HT-29 (cell line): ENCODE results near the gene CAMTA2. TPM values are rescaled to one million over a fixed set of nuclear protein-coding genes. Genes with fewer than 3 reads are reported as not detected.
A peak's percentile ranks its signal among the peaks of the same experiment; 100 is the strongest.

Source experiments
- DNase-seq: peaks from one replicate; pipeline ENCODE4 v3.0.0-alpha.2; 2015; ENCODE audit warnings: low spot score
- total RNA-seq: library from RNA; depleted of rRNA; stranded (reverse); fragments of >200 nt; shearing (Covaris generic); gene quantifications from 2 replicates; pipeline ENCODE4 v1.2.3, GENCODE V29; 2014

The CAMTA2 gene
- total RNA-seq, 1 experiment from 2014 or later = 7.3 TPM

DNA sequence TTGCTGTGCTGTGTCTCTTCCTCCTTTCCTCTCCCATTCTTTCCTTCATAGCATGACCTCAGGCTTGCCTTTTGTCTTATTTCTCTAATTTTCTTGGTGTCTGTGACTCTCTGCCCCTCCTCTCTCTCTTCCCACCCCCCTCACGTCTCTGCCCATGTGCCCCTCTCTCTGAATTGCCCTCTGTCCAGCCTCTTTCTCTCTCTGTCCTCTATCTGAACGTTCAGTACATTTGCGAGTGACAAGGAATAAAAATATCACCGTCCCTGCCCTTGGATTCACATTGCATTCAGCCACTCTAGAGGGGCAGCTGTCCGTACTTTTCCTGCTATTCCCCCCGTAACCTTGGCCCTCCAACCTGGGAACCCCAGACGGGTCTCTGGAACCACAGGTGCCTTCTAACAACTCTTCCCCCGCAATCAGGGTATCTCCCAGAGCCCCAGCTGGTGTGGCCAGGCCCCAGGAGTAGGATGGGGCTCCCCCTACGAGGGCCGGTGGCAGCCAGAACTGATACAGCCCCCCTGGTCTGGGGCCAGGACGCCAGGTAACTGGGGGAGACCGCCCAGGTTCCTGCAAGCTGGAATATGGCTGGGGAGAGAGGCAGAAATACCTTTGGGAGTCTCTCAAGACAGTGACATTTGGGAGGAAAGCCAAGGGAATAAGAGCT lies 12.1 kb upstream of the CAMTA2 start:
- DNase-seq = no peak

DNA sequence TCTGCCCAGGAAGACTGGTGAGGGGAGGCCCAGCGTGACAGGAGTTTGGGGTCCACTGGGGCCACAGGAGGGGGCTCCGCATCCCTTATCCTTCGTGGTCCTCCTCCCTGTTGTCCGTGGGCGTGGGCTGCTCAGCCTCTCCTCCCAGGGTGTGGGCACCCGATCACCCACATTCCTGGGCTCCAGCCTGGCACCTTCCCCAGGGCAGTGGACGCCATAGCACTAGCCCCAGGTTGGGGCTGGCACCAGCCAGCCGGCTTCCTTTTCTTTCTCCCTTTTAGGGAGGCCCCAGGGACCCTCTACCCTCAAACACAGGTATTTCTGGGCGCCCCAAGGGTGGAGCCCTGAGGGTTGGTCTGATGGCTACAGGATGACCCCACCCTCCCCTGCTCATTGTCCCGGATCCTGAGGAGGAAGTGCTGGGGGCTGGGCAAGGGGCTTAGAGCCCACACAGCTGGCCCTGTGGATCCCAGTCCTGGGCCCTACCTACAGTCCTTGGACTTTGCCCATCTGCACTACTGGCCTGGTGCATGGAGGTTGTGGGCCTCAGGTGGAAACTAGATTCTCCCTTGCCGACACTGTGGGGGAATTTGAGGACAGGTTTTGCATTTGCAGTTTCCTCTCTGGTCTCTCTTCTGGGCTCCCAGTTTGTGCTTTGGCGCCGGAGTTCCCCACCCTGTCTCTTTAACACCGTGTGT lies 11.4 kb upstream of the CAMTA2 start:
- peak; percentile 8 for DNase-seq

DNA sequence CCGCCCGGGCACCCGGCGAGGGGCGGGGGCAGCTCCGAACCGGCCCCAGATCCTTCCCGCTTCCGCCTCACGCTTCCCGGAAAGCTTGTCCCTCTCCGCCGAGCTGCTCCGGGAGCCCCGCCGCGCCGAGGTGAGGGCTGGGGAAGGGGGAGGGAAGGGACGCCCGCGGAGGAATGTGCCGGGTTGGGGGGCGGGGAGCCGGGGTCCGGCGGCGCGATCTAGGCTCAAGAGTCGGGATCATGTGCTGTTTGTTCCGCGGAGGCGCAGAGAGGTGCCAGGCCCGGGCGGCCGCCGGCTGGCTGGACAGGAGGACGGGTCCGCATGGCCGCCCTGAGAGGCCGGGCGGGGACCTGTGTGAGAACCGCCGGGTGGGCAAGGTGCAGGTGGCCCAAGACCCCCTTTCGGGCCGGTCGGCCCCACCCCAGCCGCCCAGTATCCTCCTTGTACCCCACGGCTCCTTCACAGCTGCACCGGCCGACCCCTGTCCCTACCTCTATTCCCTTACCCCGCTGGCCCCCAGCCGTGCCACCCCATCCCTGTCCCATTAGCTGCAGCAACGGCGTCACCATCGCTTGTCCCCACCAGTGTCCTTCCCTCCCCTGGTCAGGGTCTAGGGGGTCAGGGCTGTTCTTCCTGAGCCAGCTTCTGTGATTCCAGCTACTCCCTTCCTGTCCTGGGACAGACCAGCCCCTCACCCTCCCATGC lies 10.7 kb upstream of the CAMTA2 start:
- peak; percentile 21 for DNase-seq

DNA sequence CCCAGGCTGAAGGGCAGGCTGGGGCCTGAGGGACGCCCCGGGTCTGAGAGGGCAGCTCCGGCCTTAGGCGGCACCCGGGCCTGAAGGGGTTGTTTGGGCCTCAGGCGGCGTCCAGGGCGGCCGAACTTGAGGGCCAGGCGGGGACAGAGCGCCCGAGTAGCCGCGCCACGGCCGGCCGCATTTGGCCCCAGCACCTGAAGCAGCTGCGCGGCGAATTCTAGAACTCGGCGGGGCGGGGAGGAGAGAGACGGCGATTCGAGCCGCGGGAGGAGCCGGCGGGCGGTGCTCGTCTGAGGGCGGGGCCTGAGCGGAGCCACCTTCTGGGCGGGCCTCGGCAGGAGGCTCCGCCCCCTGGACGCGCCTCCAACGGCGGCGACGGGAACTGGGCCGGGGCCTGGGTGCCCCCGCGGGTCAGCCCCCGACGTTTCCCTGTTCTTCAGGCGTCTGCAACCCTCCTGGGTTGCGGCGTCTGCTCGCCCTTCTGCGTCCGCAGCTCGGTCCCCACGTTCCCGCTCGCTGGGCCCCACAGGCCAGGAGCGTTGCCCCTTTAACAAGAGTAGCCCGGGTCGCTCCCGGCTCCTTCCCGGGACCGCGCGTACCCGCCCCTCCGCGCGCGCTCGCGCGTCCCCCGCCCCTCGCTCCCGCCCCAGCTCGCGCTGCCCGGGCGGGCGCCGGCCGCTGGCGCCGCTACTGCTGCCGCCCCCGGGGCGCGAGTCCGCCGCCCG lies 10.0 kb upstream of the CAMTA2 start, which contains the start of the genes INCA1 and KIF1C:
INCA1 (minus strand) TSS at position 221 of the 725 bp plus-strand sequence. CDS start 3,085 bp downstream, outside the sequence.
KIF1C (plus strand) TSS at position 649 of the 725 bp plus-strand sequence. CDS start 2,297 bp downstream, outside the sequence.
- DNase-seq = peak; percentile 85

DNA sequence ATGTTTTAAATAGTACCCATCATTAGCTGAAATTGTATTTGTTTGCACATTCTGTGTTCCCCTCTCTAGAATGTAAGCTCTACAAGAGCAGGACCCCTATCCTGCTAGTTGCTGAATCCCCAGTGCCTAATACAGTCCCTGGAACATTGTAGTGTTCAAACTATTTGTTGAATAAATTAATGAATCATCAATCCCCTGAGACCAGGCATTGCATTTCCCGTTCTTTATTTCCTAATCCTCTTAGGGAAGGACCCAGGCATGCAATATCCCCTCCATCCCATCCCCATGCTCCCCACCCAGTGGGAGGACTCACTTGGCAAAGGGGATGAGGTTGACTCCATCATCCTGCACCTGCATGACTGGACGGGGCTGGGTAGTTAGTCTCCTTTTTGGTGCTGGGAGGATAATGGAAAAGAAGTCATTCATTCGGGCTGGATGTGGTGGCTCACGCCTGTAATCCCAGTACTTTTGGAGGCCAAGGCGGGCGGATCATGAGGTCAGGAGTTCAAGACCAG lies 6.7 kb upstream of the CAMTA2 start:
- no peak for DNase-seq

DNA sequence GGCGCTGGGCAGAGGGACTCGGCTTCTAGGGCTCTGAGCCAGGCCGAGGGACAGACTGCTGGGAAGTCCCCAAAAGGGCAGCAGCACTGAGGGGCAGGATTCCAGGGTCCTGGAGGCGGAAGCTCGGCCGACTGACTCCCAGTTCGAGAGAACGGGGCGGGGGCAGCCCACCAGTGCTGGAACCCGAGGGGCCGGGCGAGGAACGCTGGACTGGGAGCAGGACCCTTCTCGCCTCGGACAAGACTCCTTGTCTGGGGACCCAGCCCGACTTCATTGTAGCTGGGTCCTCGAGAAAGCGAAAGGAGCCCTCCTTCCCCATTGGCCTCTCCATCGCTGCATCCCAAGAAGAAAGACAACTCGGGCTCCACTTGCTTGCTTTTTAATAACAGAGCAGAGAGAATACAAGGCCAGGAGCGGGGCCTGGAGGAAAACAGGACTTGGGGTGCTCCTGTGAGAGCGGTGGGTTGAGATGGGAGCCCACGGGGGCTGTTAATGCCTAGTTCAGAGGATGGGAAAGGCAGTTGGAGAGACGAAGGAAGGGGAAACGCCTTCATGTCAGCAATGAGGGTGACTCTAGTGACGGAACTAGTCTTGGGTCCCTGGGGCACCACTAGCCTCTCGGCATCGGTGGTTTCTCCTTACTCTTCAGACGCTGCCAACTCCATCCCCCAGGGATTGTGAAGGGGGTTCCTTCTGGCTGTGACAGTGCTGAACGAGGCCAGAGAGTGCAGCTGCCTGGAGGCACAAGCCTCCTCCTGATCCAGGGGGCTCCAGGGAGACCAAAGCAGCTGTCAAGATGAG lies 492 bp upstream of the CAMTA2 start:
- DNase-seq = no peak

DNA sequence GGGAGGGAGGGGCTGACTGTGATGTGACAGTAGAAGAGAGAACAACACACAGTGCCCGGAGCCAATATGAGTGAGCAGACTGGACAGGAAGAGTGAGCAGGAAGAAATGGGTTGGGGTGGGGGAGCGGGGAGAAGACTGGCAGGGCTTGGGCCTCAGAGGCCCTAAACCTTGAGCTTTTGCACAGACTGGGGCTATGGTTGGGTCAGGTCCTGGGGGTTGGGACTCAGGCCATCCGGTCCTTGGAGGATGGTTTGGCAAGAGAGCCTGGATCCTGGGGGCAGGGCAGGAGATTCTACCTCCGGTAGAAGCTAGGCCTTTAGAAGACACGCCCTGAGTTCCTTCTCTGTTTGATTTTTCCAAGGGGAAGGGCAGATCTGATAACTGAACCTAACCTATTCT lies 1.1 kb downstream of the CAMTA2 start:
- DNase-seq = peak; percentile 15

DNA sequence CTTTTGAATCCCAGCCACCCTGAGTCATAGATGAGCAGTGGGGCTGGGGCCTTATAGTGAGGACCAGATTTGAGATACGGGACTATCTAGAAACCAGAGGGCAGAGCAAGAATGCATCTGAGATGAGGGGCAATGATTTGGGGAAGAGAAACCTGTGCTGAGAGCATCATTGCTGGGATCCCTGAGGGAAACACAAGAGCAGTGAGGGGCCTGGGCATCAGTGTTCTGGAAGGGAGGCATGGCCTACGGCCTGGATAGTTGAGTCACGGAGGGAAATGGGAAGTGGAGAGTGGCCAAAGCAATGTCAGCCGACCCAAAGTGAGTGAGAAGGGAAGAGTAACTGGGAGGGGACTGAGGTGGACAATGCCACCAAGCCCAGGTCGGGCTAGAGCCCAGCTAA lies 5.2 kb downstream of the CAMTA2 start:
- no peak for DNase-seq

DNA sequence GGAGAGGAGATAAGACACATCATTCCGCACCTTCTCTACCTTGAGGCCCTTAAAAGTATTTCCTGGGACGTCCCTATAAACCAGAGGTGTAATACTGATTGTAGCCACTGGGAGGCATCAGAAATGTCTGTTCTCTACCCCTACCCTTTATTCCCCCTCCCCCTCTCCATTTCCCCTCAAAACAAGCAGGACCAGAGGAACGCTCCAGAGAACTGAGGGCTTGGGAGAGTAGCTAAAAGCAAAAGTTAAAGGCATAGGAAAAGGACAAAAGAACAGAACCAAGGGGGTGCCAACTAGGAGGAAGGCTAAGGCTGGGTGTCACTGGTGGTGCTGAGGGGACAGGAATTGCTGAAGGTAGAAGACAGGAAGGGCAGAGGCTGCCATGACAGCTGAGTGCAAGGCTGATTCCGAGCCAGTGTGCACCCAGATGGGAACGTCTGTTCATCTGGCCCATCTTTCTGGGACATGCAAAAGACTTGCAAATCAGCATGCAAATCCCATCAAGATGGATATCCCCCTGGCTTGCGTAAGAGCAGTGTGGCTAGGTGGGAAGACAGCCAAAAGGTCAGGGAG lies 6.7 kb downstream of the CAMTA2 start:
- peak; percentile 64 for DNase-seq

DNA sequence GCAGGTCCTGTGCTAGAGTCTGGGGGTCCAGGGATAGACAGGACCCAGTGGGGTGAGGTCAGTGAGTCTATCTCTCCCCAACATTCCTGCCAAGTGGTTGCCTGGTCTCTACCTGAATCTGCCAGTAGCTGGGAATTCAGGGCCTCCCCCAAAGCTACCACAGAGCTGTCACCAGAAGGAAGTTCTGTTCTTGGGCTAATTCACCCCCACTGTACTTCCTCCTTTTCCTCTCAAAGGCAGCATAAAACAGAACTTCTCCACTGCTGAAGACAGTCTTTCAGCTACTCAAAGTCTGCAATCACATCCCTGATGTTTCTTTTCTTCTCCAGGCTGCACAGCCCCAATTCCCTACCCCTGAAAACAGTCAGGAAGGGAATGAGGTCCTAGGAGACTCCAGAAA lies 8.7 kb downstream of the CAMTA2 start:
- no peak for DNase-seq

DNA sequence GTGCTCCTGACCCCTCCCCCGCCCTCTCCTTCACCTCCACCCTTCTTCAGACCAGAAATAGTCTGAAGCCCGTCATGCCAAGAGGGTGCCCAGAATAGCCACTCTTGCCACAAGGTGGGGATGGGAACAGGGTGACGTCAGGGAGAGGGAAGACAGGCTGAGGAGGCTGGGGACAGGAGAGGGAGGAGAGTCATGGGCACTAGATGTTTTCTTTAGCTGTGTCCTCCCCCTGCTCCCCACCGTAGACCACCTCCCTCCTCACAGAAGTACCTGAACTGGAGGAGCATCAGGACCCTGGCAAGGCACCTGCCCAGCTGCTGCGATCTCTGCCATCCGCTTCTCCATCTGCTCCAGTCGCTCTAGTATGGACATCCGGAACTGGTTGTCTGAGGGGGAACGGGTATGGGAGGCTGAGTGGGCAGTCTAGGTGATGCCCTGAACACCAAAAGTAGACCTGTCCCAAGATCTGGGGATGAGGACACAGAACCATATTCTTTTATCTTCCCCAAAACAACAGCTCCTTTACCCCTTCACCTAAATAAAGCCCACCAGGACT lies 13.3 kb downstream of the CAMTA2 start:
- DNase-seq = no peak

DNA sequence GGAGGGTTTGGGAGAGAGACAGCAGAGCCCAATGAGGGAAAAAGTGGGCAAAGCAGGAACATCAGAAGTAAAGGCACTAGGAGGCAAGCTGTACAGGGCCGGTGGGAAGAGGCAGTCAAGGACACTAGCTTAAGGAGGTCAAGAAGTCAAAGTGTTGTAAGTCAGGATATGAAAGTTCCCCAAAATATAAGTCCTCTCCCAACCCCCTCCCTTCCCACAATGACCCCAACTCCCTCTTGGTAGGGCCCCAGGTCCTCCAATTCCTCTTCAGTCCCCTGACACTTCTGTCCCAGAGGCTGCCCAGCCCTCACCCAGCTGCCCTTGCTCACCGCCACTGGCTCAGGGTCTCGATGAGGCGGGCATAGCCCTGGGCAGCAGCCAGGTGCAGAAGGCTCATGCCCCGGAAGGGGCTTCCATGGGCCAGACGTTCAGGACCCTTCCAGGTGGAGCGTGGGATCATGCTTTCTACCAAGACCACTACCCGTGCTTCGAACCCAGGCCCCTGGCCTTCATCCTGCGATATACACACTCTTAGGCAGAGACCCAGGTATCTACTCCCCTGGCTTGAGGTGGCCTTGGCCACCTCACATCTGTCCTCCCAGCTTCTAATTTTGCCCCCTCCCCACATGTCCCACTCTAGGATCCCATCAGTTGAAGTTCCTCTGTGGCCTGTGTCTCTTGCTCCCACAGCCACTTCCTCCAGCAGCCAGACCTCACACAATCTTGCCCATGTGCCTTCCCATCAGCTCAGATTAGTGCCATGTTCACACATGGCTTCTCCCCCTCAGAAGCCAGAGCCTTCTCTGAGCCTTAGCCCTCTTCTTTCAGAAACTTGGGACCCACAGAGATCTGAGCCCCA lies 14.0 kb downstream of the CAMTA2 start:
- no peak for DNase-seq

DNA sequence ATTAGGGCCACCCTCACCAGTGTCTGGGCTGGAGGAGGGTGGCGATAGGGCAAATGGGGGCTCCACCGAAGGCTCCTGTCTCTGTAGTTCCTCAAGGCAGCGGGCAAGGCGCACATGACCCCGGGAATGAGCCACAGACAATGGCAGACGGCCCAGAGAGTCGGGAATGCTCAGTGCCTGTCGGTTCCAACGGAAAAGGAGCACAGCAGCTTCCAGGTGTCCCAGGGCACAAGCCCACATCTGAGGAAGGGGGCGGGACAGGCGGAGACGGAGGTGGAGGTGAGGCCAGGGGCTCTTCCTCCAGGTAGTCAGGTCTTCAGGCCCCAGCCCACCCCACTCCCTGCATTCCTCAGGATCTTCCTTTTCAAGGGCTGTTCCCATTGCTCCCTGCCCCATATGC lies 14.7 kb downstream of the CAMTA2 start:
- DNase-seq = no peak

DNA sequence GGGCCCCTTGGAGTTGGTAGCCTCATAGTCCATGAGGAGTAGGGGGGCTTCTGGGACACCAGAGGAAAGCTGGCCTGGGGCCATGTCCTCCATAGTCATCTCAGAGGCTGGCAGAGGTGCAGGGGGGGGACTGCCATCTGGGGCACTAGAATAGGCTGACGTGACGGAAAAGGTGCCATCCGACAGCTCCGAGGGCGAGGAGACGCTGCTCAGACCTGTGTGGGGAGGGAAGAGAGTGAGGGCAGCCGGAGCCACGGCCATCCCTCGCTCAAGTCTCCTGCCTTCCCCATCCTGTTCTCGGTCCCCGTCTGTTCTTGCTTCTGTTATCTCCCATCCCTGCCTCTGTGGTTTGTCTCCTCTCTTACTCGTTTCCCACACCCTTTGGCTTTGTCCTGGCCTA lies 15.2 kb downstream of the CAMTA2 start:
- DNase-seq = no peak

DNA sequence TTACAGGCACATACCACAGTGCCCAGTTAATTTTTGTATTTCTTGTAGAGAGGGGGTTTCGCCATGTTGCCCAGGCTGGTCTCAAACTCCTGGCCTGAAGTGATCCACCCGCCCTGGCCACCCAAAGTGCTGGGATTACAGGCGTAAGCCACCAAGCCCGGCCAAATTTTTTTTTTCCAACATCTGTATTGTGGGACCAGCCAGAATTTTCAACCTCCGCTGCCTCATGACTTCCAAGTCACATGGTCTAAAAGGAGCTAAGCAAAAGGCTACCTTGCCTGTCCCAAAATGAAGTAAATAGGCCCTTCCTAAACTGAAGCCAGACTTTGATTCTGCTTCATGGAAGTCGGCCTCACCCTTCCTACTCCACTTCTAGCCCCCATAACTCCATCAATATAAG lies 15.6 kb downstream of the CAMTA2 start:
- DNase-seq = no peak

DNA sequence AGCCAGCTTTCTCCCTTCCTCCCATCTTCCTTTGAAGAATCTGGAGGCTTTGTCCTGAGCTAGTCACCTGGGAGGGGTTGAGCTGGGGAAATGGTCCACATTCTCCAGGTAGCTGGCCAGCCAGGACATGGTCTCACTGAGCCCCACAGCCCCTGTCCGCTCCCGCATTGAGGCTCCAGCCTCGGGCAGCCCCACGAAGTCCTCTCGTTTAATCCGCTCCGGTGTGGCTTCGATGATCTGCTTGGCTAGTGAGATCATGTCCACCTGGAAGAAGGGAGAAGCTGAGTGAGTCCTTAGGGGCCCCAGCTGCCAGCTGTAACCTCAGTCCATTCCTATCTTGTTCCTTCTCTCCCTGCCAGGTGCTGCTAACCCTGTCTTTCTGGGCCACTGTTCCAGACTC lies 17.2 kb downstream of the CAMTA2 start:
- DNase-seq = no peak

DNA sequence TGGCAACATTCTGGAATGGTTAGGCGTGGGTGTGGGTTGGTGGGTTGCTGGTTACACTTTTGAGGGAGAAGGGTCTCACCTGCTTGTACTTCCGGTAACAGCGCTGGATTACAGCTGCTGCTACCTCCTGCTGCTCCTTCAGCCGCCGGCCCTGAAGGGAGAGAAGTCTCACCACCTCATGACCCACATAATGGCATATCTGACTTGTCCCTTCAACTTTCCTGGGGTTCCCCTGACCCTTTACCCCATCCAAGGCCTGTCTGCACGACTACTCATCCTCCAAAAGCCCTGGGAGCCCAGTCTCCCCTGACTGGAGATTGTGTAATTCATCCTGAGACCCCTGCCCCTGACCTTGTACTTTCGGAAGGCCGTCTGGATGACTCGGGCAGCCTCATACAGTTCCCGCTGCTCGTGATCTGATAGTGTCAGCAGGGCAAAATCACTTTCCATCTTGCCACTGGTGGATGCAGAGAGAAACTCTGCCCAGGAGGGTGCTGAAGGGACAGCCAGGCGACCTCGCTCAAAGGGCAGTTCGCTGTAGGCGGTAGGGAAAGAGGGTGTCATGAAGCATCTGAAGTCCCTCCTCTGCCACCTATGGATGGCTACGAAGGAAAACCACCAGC lies 17.8 kb downstream of the CAMTA2 start:
- DNase-seq = no peak

DNA sequence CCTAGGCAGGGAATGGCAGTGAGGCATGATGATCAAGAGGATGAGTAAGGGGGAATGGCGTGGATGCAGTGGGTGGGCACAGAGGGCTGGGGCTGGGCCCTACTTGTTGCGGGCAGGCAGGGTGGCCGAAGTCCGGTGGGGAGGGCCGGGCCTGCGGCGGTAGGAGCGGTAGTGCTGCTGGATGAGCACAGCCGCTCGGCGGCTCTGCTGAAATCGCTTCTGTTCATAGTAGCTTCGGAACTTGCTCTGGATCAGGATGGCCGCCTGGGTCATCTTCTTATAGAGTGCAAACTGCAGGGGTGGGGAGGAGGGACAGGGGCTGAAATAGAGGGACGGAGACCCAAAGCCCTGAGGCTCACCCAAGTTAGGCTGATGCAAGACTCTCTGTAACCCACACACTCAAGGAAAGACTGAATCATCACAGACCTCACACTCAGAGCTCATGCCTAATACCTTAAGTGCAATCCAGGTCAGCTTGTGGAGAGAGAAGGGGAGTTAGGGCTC lies 18.4 kb downstream of the CAMTA2 start:
- DNase-seq = no peak
